ENCODE data around the gene L3MBTL4. TPM values are rescaled to one million over a fixed set of nuclear protein-coding genes. Genes with fewer than 3 reads are reported as not detected.

L3MBTL4 gene
- total RNA-seq, 2 experiments from 2014 or later = 0.13 to 0.17 TPM

- POLR2A ChIA-PET = no interaction called here
- CTCF ChIA-PET = no interaction called here
Measured at GRCh38 chr18:5944448-5944847, 470.3 kb downstream of the L3MBTL4 start.

- ChIA-PET CTCF (no interaction called here), POLR2A (no interaction called here)
Measured at GRCh38 chr18:5943514-5943913, 471.2 kb downstream of the L3MBTL4 start.

GRCh38 chr18:5942591-5942990 is 472.1 kb downstream of the L3MBTL4 start:
- POLR2A ChIA-PET = no interaction called here
- CTCF ChIA-PET = no interaction called here

- ChIA-PET POLR2A (no interaction called here), CTCF (no interaction called here)
Measured at GRCh38 chr18:5941890-5942289, 472.8 kb downstream of the L3MBTL4 start.

GRCh38 chr18:5939801-5940667 is 474.7 kb downstream of the L3MBTL4 start:
- POLR2A ChIA-PET = no interaction called here
- CTCF ChIA-PET = no interaction called here

- ChIA-PET CTCF (no interaction called here), POLR2A (no interaction called here)
Measured at GRCh38 chr18:5937795-5938194, 476.9 kb downstream of the L3MBTL4 start.

- POLR2A ChIA-PET = no interaction called here
- CTCF ChIA-PET = no interaction called here
Measured at GRCh38 chr18:5937121-5937520, 477.6 kb downstream of the L3MBTL4 start.

- ChIA-PET CTCF (no interaction called here), POLR2A (no interaction called here)
Measured at GRCh38 chr18:5930789-5931188, 483.9 kb downstream of the L3MBTL4 start.

GRCh38 chr18:5918205-5918858 is 496.4 kb downstream of the L3MBTL4 start:
- ChIA-PET POLR2A (no interaction called here), CTCF (no interaction called here)

- CTCF ChIA-PET = no interaction called here
- POLR2A ChIA-PET = no interaction called here
Measured at GRCh38 chr18:5914951-5915350, 499.8 kb downstream of the L3MBTL4 start.

GRCh38 chr18:5914016-5914415 is 500.7 kb downstream of the L3MBTL4 start:
- CTCF ChIA-PET = no interaction called here
- POLR2A ChIA-PET = no interaction called here

- POLR2A ChIA-PET = no interaction called here
- CTCF ChIA-PET = interaction anchor here (0.9 kb wide), 1 partner anchor 22 kb away, joined by 4 read pairs; no protein-coding TSS in a partner anchor
Measured at GRCh38 chr18:5912566-5912965, 502.1 kb downstream of the L3MBTL4 start.

GRCh38 chr18:5909125-5909524 is 505.6 kb downstream of the L3MBTL4 start:
- CTCF ChIA-PET = no interaction called here

More at GRCh38 chr18:5909125-5909524, 505.6 kb downstream of the L3MBTL4 start:
- POLR2A ChIA-PET = no interaction called here

All from activated CD8-positive, alpha-beta memory T cell treated with anti-CD3 and anti-CD28 coated beads for 36 hours (primary cell).